HG02642 (cell line): ENCODE results near the gene ILKAP.

Experiments
- ATAC-seq: cut with Tn5 transposase; IDR thresholded peaks from one replicate; pipeline ENCODE4 v1.9.1; 2021; ENCODE audit warnings: mild to moderate bottlenecking; ENCODE audit not compliant: unreplicated experiment, poor library complexity

Gene ILKAP

GRCh38 chr2:238167761-238168160, 35.7 kb downstream of the ILKAP start:
- no peak for ATAC-seq

- no peak for ATAC-seq
Measured at GRCh38 chr2:238167344-238167715, 36.2 kb downstream of the ILKAP start.

- no peak for ATAC-seq
Measured at GRCh38 chr2:238166391-238167343, 36.8 kb downstream of the ILKAP start.

DNA sequence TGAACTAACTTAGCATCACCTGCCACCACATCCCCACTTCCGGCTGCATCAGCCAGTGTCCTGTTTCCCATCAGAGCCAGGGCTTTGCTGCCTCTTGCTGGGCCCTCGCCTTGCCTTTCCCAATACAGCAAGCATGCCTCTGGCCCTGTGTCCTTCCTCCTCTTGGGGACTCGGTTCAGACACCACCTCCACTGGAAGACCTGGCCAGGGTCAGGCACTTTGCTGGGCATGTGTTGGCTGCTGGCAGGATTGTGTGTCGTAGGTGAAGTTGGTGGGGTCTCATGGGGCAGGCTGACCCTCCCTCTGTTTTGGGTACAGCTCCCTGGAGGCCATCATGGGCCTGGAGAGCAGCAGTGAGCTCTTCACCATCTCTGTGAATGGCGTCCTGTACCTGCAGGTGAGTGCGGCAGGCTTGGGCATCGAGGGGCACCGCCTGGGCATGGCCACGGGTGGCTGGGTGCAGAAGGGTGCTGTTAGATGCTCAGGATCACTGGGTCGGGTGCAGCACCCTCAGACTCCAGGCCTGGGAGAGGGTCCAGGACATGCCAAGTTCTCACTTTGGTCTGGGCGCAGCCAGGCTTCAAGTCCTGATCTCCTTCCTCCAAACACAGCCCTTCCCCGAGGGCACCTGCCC, 38.1 kb downstream of the ILKAP start:
- ATAC-seq = no peak

- no peak for ATAC-seq
Measured at GRCh38 chr2:238164906-238165287, 38.6 kb downstream of the ILKAP start.

- no peak for ATAC-seq
Measured at GRCh38 chr2:238163481-238164198, 39.9 kb downstream of the ILKAP start.

DNA sequence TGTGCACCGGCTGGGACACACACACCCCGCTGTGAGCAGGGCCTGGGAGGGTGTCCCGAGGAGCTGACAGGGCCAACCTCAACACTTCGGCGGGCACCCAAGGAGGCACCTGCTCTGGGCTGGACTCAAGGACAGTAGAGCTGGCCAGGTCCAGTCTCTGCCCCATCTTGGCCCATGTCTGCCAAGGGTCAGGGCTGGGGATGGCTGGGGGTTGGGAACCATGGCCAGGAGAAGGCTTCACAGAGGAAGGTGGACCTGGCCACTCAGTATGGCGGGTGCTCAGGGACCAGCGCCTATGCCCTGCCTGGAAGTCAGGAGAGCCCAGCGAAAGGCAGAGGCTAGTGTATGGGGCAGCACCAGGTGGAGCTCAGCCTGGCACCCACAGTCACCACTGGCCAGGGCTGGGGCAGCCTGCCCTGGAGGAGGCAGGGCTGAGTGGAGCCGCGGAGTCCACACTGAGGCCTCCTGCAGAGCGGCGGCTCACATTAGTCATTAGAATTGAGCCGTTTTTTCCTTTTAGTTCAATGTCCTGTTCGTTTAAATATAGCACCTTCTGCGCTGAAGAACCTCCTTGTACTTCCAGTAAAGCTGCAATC, 40.6 kb downstream of the ILKAP start:
- ATAC-seq = no peak

DNA sequence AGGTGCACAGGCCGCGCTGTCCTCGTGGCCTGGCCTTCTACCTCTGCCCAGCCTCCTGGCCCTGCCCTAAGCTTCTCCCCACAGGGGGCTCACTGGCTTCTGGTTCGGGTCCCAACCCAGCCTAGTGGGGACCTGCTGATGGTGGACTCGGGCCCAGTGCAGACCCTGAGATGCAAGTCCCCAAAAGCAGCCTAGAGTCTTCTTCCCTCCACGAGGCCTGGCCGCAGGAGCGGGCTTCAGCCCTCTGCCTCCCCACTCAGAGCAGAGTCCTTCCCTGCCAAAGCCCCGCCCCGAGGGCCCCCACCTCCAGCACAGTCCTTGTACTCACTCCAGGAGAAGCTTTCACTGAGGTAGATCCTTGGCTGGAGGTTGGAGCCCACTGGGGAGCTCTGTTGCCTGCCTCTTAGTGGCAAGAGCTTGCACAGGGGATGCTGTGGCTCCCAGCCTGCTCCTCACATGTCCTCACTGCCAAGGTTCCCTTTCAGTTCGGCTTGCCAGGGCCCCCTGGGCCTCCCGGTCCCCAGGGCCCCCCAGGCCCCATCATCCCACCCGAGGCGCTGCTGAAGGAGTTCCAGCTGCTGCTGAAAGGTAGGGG, 41.1 kb downstream of the ILKAP start:
- ATAC-seq = no peak

DNA sequence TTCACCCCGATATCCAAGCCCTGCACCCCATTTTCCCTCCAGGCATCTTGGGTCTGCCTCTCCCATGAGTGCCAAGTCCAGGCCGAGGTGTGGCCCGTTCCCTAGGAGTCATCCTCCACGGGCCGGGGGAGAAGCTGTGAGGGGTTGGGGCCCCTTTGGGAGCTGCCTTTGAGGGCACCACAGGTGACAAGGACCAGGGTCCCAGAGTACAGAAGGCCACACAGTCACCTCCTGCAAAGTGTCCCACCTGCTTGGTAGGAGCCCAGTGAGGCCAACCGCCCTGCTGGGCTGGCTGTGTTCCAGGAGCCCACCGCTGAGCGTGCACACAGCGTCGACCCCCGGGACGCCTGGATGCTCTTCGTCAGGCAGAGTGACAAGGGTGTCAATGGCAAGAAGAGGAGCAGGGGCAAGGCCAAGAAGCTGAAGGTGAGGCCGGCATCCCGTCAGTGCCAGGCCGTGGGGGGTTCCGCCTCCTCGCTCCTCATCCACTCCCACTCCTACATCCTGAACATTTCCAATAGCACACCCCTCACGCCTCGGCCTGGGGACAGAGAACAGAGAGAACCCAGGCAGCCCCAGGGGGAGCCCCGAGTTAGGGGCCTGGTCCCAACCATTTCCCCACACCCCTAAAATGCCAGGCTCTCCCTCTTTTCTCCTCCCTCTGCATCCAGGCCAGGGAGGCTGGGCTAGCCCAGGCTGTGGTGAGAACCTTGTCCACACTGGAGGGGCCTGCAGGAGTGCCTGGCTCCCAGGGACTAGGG, 42.0 kb downstream of the ILKAP start:
- no peak for ATAC-seq

GRCh38 chr2:238160206-238161129, 43.0 kb downstream of the ILKAP start:
- ATAC-seq = no peak

GRCh38 chr2:238159661-238160205, 43.8 kb downstream of the ILKAP start:
- no peak for ATAC-seq

- no peak for ATAC-seq
Measured at GRCh38 chr2:238159071-238159539, 44.4 kb downstream of the ILKAP start.

- no peak for ATAC-seq
Measured at GRCh38 chr2:238158509-238159070, 44.9 kb downstream of the ILKAP start, which contains the start of gene ERFE. Gene ERFE (plus strand): TSS chr2:238158970. CDS start chr2:238159008, 38 bp downstream.

DNA sequence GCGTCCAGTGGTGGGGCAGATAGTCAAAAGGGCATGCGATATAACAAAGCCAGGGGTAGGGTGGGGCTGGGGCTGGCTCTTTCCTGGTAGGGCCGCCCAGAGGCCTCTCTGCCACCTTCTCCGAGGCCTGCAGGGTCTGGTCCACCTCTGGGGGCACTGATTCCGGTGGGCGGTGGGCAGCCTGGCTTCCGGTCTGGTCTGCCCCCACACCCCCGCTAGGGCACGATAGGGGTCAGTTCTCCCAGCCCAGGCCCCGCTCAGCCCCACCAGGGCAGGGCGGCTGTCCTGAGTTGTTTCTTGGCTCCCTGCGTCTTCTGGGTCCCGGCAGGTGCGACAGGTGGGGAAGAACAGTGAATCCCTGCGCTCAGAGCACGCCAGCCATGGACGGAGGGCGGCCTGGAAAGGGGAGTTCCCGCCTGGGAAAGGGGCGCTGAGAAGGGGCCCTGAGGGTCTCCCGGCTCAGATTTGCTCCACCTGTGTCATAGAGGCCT, 45.4 kb downstream of the ILKAP start:
- ATAC-seq = no peak

- no peak for ATAC-seq
Measured at GRCh38 chr2:238157506-238158017, 45.9 kb downstream of the ILKAP start.

DNA sequence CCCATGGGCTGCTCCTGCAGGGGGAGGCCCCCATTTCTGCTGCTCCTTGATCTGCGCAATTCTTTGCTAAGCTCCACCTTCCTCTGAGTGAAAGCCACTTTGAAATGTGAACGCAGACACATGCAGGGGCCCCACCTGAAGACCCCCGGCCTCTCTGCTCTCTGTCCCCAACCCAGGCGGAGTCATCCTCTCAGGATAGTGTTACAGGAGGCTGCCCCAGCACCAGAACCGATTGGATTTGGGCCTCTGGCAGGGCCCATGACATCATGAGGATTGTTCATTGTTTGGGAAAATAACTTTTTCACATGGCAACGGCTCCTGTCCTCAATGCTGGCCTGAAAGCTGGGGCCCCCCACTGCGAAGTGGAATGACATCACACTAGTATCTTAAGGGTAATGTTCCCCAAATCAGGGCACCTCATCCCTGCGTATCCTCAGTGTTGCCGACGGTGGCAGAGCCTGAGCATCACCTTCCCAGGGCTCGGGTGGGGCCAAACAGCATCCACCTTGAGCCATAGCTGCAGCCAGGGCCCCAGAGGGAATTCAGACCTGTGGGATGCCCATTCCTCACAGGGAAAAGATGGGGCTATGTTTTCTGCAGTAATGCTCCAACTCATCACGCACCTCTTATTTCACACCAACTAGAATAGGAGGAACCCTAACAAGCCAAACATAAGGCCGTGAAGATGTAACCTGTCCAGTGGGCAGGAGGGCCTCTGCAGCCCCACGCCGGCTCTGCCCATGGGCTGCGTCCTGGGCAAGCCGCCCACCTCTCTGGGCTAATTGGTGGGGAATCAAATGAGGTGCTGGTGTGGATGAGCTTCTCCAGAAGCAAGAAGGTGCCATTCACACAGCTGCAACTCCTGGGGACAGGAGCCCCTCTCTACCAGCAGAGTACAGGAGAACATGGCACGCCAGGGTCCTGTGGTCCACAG, 47.5 kb downstream of the ILKAP start:
- ATAC-seq = no peak
